A549 treated with RU486 at 1 μM for 4 hours (cell line): ENCODE data around the gene BBS5. TPM values are rescaled to one million over a fixed set of nuclear protein-coding genes. Genes with fewer than 3 reads are reported as not detected.

Source experiments
- total RNA-seq: library from RNA; stranded (reverse); fragments of 200-300 nt; extraction: Qiagen RNA extraction; gene quantifications from 5 replicates; pipeline ENCODE4 v1.2.3, GENCODE V29; 2022; ENCODE audit warnings: low read depth

BBS5 gene
- 4.8 to 6.4 TPM (median 5.9 TPM) in 5 replicates for total RNA-seq

GRCh38 chr2:169479257-169480078 lies at the start of gene BBS5:
BBS5 (plus strand) TSS chr2:169479494; CDS start chr2:169479554, 60 bp downstream.

GRCh38 chr2:169509298-169509885 lies 30.1 kb downstream of the BBS5 start, which contains the start of gene KLHL41:
KLHL41 (plus strand) TSS chr2:169509702; CDS start chr2:169509779, 77 bp downstream.

Other genes starting within 250 kb of the BBS5 start
- not detected in 5 replicates for gene LRP2, start 117.0 kb upstream of the BBS5 start, total RNA-seq
- gene KLHL41, start 30.2 kb downstream of the BBS5 start, total RNA-seq: 0.08 to 0.43 TPM (median 0.23 TPM) in 5 replicates
- 15.8 to 22.9 TPM (median 21.1 TPM) in 5 replicates for gene FASTKD1, start 94.4 kb downstream of the BBS5 start, total RNA-seq
- gene PPIG, start 104.9 kb downstream of the BBS5 start, total RNA-seq: 30.1 to 55.6 TPM (median 44.2 TPM) in 5 replicates
- gene CFAP210, start 214.9 kb downstream of the BBS5 start, total RNA-seq: 0.30 to 0.64 TPM (median 0.37 TPM) in 5 replicates
- 0.61 to 4.2 TPM (median 2.8 TPM) in 5 replicates for gene PHOSPHO2, start 215.0 kb downstream of the BBS5 start, total RNA-seq